ENCODE data around the gene TOX3.

The TOX3 gene

DNA sequence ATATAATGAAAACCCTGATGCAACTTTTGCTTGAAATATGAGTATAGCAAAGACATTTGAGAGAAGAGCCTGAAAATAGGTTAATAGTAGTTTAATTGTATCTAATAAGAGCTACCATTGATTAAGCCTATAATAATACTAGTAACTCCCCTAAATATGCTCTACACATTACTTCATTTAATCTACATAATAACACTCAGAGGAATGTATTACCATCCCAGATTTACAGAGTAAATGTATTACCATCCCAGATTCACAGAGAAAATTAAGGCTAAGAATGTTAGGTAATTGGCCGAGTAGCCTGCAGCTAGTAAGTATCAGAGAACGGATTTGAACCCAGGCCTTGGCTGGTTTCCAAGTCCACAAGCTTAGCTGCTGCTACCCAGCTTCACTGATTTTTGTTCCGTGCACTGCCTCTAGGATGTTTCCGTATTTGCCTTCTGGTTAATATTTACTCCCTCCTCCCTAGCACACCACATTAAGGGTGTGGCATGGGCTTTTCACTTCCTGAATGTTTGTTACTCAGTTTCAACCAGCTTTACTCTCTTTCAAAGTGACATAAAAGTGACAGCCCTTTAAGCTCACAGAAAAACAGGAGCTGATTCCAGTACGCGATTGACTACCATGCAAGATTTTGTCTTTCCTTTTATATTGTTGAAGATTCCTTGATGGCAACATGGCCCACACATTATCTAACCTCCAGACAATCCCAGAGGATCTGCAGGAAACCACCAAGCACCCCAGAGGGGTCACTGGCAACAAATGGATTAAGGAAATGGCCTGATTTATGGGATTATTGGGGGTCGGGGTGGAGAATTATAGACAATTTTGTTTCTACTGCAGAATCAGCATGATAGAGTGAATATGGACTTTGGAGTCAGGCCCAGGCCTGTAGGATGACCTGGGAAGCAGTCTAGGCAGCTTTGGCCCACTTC, 26.7 kb upstream of the TOX3 start:
- no peak overlapping the region for H3K27ac ChIP-seq (ENCODE audit: low read depth, low read length)

DNA sequence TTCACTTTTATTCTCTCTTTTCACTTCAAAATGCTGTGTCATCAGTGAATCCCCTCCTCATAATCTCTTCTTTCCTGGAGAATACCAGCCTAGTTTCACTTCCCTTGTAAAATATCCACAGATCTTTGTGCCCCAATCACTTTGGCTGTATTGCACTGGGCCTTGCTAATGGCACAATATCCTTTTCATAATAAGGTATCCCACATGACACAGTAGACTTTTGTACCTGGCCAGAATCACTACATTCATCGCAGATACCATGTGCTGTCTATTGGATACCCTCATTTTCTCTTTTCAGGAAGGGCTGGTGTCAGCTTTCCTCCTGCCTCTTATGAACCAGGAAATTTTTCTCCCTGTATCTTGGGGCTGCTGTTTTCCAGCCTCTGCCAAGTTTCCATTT, 25.7 kb upstream of the TOX3 start:
- Histone ChIP-seq H3K4me3 (ENCODE audit: low read length) (no peak overlapping the region), H3K27me3 (ENCODE audit: control insufficient read depth, insufficient read depth, low read length) (no peaks in the 10 kb centered on the region), H3K9ac (ENCODE audit: low read length) (no peak overlapping the region), H3K27ac (ENCODE audit: low read depth, low read length) (no peak overlapping the region), H3K4me1 (ENCODE audit: control insufficient read depth, insufficient read depth, low read length) (no peaks in the 10 kb centered on the region), H3K36me3 (ENCODE audit: control insufficient read depth, insufficient read depth, low read length) (no peaks in the 10 kb centered on the region)

More for the DNA sequence above, 26.7 kb upstream of the TOX3 start:
- no peaks in the 10 kb centered on the region for H3K4me1 ChIP-seq (ENCODE audit: control insufficient read depth, insufficient read depth, low read length)
- H3K27me3 ChIP-seq (ENCODE audit: control insufficient read depth, insufficient read depth, low read length): no peaks in the 10 kb centered on the region
- H3K9ac ChIP-seq (ENCODE audit: low read length): no peak overlapping the region
- H3K4me3 ChIP-seq (ENCODE audit: low read length): no peak overlapping the region
- no peaks in the 10 kb centered on the region for H3K36me3 ChIP-seq (ENCODE audit: control insufficient read depth, insufficient read depth, low read length)

DNA sequence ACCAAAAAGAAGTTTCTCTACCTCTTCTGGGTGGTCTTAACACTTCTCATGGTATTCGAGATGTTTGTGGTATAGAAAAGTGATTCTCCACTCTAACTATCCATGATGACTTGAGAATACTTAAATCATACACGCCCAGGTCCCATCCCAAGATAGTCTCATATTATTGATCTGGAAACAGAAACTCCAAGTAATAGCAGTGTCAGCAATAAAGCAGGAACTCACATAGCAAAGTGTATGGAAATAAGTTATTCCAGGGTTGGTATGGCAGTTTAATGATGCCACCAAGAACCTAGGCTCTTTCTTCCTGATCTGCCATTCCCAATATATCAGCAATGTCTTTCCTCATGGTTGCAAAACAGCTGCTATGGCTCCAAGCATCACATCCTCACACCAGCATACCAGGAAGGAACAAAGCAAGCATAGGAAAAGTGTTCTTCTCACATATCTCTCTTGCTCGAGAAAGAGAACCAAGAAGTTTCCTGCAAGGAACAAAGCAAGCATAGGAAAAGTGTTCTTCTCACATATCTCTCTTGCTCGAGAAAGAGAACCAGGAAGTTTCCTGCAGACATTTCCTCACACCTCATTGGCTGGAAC, 23.6 kb upstream of the TOX3 start:
- H3K4me3 ChIP-seq (ENCODE audit: low read length): no peak overlapping the region
- H3K27ac ChIP-seq (ENCODE audit: low read depth, low read length): no peak overlapping the region
- H3K9ac ChIP-seq (ENCODE audit: low read length): no peak overlapping the region
- no peaks in the 10 kb centered on the region for H3K4me1 ChIP-seq (ENCODE audit: control insufficient read depth, insufficient read depth, low read length)
- no peaks in the 10 kb centered on the region for H3K27me3 ChIP-seq (ENCODE audit: control insufficient read depth, insufficient read depth, low read length)
- H3K36me3 ChIP-seq (ENCODE audit: control insufficient read depth, insufficient read depth, low read length): no peaks in the 10 kb centered on the region

DNA sequence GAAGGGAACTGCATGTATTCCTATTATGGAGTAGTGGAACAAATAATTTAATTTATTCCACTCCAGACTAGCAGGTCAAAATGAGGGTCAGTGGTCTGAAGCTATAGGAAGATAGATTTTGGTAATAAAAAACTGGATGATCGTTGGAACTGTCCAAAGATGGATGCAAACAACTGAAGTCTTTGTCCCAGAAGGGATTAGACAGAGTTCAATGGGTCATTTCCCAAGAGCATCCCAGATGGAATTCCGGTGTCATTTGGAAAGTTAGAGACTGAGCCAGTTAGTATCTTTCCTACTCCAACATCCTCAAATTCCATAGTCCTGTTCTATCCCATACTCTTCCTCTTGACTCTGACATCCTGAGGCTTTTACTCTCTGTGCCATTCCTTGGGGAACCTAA, 22.8 kb upstream of the TOX3 start:
- no peak overlapping the region for H3K9ac ChIP-seq (ENCODE audit: low read length)
- no peaks in the 10 kb centered on the region for H3K4me1 ChIP-seq (ENCODE audit: control insufficient read depth, insufficient read depth, low read length)
- H3K36me3 ChIP-seq (ENCODE audit: control insufficient read depth, insufficient read depth, low read length): no peaks in the 10 kb centered on the region
- no peaks in the 10 kb centered on the region for H3K27me3 ChIP-seq (ENCODE audit: control insufficient read depth, insufficient read depth, low read length)
- H3K27ac ChIP-seq (ENCODE audit: low read depth, low read length): no peak overlapping the region
- H3K4me3 ChIP-seq (ENCODE audit: low read length): no peak overlapping the region

DNA sequence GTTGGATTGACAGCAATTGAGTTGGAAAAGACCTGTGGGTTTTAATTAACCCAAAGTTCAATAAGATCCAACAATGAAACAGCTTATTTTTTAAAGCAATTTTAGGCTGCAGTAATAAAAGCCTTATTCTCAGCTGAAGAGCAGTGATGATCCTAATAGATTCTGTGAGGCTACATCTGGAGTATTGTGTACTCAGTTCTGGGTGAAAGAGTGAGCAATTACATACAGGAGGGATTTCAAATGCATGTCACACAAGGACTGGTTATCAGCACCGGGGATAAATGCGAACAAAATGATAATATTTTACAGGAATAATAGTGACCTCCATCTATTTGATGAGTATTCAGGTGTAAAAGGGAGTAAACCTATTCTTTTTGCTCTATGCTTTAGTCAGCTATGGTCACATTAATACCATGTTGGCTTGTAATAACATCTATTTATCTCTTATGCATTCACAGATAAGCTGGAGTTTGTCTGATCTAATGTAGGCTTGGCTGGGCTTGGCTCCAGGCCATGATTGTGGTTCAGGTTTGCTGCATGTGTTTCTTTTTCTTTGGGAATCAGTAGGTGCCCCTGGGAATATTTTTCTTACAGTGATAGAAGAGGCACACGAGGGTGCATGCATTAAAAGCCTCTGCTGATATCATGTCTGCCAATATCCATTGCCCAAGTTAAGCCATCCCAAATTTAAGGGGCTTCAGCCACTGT, 22.2 kb upstream of the TOX3 start:
- H3K36me3 ChIP-seq (ENCODE audit: control insufficient read depth, insufficient read depth, low read length): no peaks in the 10 kb centered on the region
- no peak overlapping the region for H3K9ac ChIP-seq (ENCODE audit: low read length)
- H3K27ac ChIP-seq (ENCODE audit: low read depth, low read length): no peak overlapping the region
- H3K4me3 ChIP-seq (ENCODE audit: low read length): no peak overlapping the region
- H3K4me1 ChIP-seq (ENCODE audit: control insufficient read depth, insufficient read depth, low read length): no peaks in the 10 kb centered on the region
- no peaks in the 10 kb centered on the region for H3K27me3 ChIP-seq (ENCODE audit: control insufficient read depth, insufficient read depth, low read length)

DNA sequence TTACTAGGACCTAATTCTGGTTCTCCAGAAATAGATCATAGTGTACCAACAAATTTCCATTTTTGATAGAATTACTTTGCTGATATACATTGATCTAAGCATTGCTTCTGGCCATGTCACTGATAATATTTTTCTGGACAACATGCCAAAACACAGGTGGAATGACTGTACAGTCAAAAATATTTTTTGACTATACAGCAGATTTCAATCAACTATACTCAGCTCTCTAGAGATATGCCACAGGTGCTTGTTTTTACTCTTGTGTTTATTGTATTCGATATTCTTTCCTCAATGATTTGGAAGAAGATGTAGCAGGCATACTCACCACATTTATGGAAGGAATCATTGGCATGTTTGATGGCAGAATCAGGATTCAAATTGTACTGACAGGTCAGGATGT, 21.6 kb upstream of the TOX3 start:
- H3K9ac ChIP-seq (ENCODE audit: low read length): no peak overlapping the region
- H3K27ac ChIP-seq (ENCODE audit: low read depth, low read length): no peak overlapping the region
- no peaks in the 10 kb centered on the region for H3K27me3 ChIP-seq (ENCODE audit: control insufficient read depth, insufficient read depth, low read length)
- H3K4me3 ChIP-seq (ENCODE audit: low read length): no peak overlapping the region
- no peaks in the 10 kb centered on the region for H3K36me3 ChIP-seq (ENCODE audit: control insufficient read depth, insufficient read depth, low read length)
- no peaks in the 10 kb centered on the region for H3K4me1 ChIP-seq (ENCODE audit: control insufficient read depth, insufficient read depth, low read length)

DNA sequence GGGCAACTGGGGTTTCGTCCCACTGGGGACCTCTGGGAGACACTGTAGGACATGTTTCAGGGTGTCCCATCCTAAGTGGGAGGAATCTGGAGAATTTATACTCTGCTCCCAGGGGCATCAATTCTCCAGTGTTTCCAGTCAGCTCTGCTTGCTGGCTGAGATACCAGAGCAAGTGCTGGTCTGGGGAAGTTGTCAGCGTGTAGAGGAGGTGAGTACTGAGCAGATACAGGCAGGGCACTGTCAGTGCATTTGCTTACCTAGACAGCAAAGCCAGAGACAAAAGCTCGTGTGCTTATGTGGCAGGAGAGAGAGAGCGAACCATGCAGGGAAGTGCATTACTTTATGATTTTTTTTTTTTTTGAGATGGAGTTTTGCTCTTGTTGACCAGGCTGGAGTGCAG, 20.2 kb upstream of the TOX3 start:
- H3K4me3 ChIP-seq (ENCODE audit: low read length): no peak overlapping the region
- no peak overlapping the region for H3K9ac ChIP-seq (ENCODE audit: low read length)
- H3K36me3 ChIP-seq (ENCODE audit: control insufficient read depth, insufficient read depth, low read length): no peaks in the 10 kb centered on the region
- H3K4me1 ChIP-seq (ENCODE audit: control insufficient read depth, insufficient read depth, low read length): no peaks in the 10 kb centered on the region
- no peaks in the 10 kb centered on the region for H3K27me3 ChIP-seq (ENCODE audit: control insufficient read depth, insufficient read depth, low read length)
- no peak overlapping the region for H3K27ac ChIP-seq (ENCODE audit: low read depth, low read length)

DNA sequence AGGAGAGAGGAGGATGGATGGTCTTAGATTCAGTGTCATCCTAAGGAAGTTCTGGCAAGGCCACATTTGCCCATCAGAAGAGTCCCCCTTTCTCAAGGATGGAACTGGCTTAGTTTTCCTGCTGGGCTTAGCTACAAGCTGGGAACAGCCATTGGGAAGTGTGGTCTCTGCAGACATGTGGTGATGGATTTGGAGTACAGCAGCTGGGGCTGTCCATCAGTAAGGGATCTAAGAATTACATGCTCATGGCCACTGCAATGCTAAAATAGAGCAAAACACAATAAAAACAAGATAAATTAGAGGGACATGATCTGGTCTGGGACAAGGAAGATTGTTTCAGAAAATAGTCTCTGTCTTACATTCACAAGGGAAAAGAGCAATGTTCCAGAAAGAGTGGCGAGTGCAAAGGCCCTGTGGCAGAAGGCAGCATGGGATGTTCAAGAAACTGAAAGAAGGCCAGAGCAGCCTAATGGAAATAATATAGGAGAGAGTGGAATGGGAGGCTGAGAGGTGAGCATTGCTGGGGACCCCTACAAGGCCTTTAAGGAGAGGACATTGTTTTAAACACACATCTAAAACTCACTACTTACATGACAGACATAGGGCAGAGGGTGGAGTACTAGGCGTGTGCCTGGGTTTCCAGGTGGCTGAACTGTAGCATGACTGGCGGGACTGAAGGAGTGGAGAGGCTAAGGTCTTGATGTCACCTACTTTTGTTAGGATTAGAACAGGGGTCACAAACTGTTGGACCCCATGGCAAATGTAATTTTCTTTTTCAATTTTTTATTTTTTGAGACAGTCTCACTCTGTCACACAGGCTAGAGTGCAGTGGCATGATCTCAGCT, 17.0 kb upstream of the TOX3 start:
- Histone ChIP-seq H3K36me3 (ENCODE audit: control insufficient read depth, insufficient read depth, low read length) (no peaks in the 10 kb centered on the region), H3K27ac (ENCODE audit: low read depth, low read length) (no peak overlapping the region), H3K9ac (ENCODE audit: low read length) (no peak overlapping the region), H3K4me3 (ENCODE audit: low read length) (no peak overlapping the region), H3K27me3 (ENCODE audit: control insufficient read depth, insufficient read depth, low read length) (no peaks in the 10 kb centered on the region), H3K4me1 (ENCODE audit: control insufficient read depth, insufficient read depth, low read length) (no peaks in the 10 kb centered on the region)

DNA sequence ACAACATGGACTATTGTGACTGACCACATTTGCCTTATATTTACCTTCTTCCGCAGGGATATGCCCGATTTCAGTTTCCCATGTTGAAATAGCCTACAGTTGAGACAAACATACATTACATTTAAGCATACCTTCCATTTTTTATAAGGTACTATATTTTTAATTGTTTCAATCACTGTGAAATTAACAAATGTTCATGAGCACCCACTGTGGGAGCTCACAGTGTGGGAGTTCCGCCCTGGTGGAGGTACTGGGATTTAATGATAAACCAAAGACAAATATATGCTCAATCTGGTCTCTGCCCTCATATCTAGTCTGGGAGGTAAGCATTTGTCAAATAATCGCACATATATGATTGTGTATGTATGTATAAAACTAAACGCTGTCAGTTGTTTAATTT, 15.8 kb upstream of the TOX3 start:
- no peak overlapping the region for H3K9ac ChIP-seq (ENCODE audit: low read length)
- H3K4me1 ChIP-seq (ENCODE audit: control insufficient read depth, insufficient read depth, low read length): no peaks in the 10 kb centered on the region
- no peak overlapping the region for H3K27ac ChIP-seq (ENCODE audit: low read depth, low read length)

DNA sequence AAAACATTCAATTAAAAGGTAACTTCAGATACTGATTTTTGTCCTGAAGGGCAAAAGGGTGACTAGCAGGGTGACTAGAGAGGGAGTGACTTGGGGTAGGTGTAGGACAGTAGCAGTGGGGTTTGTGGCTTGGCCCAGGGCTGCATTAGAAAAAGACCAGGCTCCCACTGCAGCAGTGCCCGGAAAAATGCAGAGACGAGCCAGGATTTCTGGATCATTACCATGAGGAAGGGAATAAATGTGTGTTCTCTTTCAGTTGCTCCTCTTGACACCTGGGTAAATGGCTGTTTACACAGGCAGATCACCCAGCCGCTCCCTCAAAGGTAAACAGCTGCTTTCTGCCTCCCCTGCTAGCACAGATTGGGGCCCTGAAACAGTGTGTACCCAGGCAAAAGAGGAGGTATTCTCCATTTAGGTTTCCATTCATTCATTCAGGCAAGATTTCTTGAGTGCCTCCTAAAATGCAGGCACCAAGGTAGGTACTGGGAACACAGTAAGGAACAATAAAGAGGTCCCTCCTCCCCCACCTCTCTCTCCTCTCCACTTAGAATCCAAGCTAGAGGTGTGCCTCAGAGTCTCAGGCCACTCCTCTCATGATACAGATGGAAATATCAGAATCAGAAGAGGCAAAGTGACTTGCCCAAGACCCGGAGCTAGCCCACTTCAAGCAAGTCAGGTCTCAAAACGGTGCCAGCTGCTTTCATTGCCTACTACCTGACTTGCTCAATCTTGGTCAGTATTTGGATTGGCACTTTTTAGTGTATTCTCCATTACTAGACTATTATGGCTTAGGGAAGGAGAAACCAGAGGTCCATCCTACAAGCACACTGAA, 15.2 kb upstream of the TOX3 start:
- Histone ChIP-seq H3K27me3 (ENCODE audit: control insufficient read depth, insufficient read depth, low read length) (no peaks in the 10 kb centered on the region), H3K27ac (ENCODE audit: low read depth, low read length) (no peak overlapping the region), H3K9ac (ENCODE audit: low read length) (no peak overlapping the region), H3K4me1 (ENCODE audit: control insufficient read depth, insufficient read depth, low read length) (no peaks in the 10 kb centered on the region), H3K36me3 (ENCODE audit: control insufficient read depth, insufficient read depth, low read length) (no peaks in the 10 kb centered on the region), H3K4me3 (ENCODE audit: low read length) (no peak overlapping the region)

More for the DNA sequence above, 15.8 kb upstream of the TOX3 start:
- Histone ChIP-seq H3K4me3 (ENCODE audit: low read length) (no peak overlapping the region), H3K36me3 (ENCODE audit: control insufficient read depth, insufficient read depth, low read length) (no peaks in the 10 kb centered on the region), H3K27me3 (ENCODE audit: control insufficient read depth, insufficient read depth, low read length) (no peaks in the 10 kb centered on the region)

DNA sequence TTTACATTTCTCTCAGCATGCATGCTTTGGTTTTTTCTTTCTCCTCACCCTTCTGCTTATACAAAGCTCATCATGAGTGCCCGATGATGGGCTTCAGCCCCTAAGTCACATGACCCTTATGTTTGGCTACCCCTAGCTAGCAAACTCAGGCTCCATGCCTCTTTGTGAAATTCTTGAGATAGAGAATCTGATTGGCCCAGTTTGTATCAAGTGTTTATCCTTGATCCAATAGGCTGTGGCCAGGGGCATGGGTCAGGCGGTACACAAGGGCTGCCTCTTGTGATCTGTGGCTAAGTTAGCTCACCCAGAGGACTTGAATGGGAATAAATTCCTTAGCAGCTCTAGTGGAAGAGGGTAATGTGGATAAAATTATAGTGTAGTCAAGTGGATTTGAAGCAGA, 11.5 kb upstream of the TOX3 start:
- Histone ChIP-seq H3K36me3 (ENCODE audit: control insufficient read depth, insufficient read depth, low read length) (no peaks in the 10 kb centered on the region), H3K27me3 (ENCODE audit: control insufficient read depth, insufficient read depth, low read length) (no peaks in the 10 kb centered on the region), H3K4me1 (ENCODE audit: control insufficient read depth, insufficient read depth, low read length) (no peaks in the 10 kb centered on the region), H3K4me3 (ENCODE audit: low read length) (no peak overlapping the region), H3K27ac (ENCODE audit: low read depth, low read length) (no peak overlapping the region), H3K9ac (ENCODE audit: low read length) (no peak overlapping the region)

Data from rectal smooth muscle tissue (tissue), 1 donor.